GM19239 (cell line): ENCODE measurements around the gene GALP.
"Not testable (repeated sequence)": the region's sequence is repeated elsewhere in the genome, so short reads cannot be mapped to it uniquely, and the experiment has no call there.

ENCODE experiments used
- DNase-seq: peaks from one replicate; pipeline ENCODE4 v3.0.0; 2011; ENCODE audit warnings: low spot score; ENCODE audit not compliant: insufficient read length
- FAIRE-seq: peaks from 2 replicates; lab custom pipeline; 2011; peaks lifted over from hg19 to GRCh38; lab: Jason Lieb, UNC

The GALP gene

DNA sequence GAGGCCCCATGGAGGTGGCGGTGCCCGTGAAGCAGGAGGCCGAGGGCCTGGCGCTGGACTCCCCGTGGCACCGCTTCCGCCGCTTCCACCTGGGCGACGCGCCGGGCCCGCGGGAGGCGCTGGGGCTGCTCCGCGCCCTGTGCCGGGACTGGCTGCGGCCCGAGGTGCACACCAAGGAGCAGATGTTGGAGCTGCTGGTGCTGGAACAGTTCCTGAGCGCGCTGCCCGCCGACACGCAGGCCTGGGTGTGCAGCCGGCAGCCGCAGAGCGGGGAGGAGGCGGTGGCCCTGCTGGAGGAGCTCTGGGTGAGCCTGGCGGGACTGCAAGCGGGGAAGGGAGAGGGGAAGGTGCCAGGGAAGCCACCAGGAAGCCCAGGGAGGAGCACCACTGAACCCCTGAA lies 28.9 kb upstream of the GALP start:
- no peak for FAIRE-seq
- DNase-seq: no peak

DNA sequence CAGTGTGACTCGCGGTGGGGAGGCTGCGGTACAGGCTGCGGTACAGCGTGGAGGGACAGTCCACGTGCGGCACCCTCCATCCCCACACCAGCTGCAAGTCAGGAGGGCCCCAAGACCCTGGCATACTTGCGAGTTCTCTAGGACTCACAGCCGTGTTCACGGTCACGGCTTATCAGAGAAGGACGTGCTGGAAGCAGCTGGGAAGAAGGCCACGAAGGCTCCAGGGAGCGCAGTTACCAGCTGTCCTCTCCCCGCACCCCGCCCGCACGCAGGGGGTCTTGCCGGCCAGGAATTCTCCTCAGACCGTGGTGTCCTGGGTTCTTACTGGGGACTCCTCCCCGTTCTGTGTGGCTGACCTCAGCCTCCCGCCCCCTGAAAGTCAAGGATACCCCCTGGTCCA lies 28.5 kb upstream of the GALP start:
- FAIRE-seq: no peak
- no peak for DNase-seq

DNA sequence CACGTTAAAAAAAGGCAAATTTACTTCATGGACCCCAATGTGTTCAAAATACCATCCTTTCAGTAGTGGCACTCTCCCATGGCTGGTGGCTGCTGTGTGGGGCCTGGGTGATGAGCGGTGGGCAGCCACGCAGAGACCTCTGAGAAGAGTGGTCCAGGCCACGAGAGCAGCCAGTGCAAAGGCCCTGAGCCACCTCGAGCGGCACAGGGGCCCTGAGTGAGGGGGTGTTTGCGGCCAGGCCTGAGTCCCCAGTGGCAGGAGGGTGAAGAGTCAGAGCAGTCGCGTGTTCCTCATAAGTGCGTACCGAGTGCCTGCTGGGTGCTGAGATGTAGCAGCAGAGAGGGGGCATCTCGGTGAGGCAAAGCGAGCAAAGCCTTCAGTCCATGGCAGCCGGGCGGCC lies 27.7 kb upstream of the GALP start:
- FAIRE-seq (no peak), DNase-seq (no peak)

GRCh38 chr19:56148955-56149655 lies 26.7 kb upstream of the GALP start:
- not testable (repeated sequence) for FAIRE-seq, DNase-seq

GRCh38 chr19:56149656-56150038 lies 26.2 kb upstream of the GALP start:
- DNase-seq: no peak
- FAIRE-seq: no peak

- DNase-seq (no peak), FAIRE-seq (no peak)
Observed at GRCh38 chr19:56150358-56150757, 25.4 kb upstream of the GALP start.

GRCh38 chr19:56152644-56153043 lies 23.2 kb upstream of the GALP start:
- FAIRE-seq: no peak

GRCh38 chr19:56153507-56153906 lies 22.3 kb upstream of the GALP start:
- no peak for FAIRE-seq

More at GRCh38 chr19:56152644-56153043, 23.2 kb upstream of the GALP start:
- no peak for DNase-seq

DNA sequence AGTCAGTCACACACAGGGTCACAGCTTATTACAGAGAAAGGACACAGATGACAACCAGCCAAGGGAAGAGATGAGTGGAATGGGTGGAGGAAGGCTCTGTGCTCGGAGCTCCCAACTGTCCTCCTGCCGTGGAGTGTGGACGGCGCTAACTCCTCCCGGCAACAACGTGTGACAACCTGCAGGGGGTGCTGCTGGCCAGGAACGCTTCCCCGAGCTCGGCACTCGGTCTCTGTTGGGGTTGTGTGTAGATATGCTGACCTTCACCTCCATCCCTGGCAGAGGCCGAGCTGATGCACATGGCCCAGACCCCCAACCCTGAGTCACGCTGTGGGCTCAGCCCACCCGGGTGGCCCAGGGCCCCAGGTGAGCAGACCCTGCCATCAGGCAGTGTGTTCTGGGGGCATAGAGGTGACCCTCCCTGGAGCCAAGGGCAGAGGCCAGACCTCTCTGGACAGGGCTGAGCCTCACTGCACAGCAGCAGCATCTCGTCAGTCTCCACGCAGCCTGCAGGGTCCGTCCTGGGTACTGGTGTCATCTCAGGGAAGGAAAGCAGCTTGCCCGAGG lies 20.6 kb upstream of the GALP start:
- FAIRE-seq: no peak
- DNase-seq: no peak

More at GRCh38 chr19:56153507-56153906, 22.3 kb upstream of the GALP start:
- no peak for DNase-seq

DNA sequence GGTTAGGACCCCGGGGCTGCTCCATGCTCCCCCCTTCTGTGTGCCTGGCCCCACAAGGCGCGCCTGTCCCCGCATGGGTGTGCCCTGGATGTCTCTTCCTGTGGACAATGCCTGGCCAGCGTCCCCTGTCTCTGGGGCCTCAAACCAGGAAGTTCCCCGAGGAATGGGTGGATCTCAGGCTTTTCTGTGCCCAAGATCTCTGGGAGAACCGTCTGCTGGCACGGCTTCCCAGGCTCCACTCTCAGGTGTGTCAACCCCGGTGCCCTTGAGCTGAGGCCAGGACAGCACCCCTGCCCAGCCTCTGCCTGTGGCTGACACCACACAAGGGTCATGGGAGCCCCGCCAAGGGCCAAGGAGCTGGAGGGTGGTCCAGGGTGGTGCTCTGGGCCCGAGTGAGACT lies 19.0 kb upstream of the GALP start:
- no peak for FAIRE-seq
- no peak for DNase-seq

DNA sequence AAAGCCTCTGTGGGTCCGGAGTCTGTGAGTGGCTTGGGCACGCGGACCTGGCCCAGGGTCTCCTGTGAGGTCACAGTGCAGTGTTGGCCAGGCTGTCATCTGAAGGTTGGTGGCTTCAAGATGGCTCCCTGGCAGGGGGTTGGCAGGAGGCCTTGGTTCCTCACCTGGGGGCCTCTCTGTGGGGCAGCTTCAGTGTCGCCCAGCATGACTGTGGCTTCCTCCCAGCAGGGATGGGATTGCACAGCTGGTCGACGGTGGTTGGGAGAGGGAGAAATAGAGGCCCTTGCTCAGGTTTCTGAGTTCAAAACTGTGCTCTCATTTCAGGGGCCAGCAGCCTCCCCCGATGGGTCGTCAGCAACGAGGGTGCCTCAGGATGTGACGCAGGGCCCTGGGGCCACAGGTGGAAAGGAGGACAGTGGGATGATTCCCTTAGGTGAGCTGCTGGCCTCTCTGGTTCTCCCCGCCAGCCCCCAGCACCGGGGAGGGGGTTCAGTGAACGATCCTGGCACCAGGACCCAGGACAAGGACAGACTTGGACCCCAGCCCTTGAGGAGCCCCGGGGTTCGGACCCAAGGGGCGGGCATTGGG lies 17.5 kb upstream of the GALP start:
- FAIRE-seq: no peak
- DNase-seq: no peak

DNA sequence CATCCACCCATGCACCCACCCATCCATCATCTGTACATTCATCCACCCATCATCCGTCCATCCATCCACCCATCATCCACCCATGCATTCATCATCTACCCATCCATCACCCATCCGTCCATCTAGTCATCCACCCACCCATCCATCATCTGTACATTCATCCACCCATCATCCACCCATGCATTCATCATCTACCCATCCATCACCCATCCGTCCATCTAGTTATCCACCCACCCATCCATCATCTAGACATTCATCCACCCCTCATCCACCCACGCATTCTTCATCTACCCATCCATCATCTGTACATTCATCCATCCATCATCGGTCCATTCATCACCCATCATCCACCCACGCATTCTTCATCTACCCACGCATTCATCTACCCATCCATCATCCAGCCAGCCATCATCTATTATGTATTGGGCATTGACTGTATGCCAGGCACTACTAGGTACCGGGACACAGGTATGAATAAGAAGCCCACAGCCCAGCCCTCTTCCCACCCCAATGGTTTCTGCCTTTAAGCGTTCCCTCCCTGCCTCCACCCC lies 16.7 kb upstream of the GALP start:
- no peak for FAIRE-seq
- no peak for DNase-seq

DNA sequence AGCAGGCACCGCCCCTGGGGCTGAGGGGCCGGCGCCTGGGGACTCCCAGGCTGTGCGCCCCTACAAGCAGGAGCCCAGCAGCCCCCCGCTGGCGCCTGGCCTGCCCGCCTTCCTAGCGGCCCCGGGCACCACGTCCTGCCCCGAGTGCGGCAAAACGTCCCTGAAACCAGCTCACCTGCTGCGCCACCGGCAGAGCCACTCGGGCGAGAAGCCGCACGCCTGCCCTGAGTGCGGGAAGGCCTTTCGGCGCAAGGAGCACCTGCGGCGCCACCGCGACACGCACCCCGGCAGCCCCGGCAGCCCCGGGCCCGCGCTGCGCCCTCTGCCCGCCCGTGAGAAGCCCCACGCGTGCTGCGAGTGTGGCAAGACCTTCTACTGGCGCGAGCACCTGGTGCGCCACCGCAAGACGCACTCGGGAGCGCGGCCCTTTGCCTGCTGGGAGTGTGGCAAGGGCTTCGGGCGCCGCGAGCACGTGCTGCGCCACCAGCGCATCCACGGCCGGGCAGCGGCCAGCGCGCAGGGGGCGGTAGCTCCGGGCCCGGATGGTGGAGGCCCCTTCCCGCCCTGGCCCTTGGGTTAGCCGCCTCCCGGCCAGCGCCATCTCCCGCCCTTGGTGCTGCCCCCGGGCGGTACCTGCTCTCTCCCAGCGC lies 16.1 kb upstream of the GALP start:
- no peak for FAIRE-seq
- DNase-seq: no peak

GRCh38 chr19:56161534-56161933 lies 14.3 kb upstream of the GALP start:
- no peak for DNase-seq
- FAIRE-seq: no peak

DNA sequence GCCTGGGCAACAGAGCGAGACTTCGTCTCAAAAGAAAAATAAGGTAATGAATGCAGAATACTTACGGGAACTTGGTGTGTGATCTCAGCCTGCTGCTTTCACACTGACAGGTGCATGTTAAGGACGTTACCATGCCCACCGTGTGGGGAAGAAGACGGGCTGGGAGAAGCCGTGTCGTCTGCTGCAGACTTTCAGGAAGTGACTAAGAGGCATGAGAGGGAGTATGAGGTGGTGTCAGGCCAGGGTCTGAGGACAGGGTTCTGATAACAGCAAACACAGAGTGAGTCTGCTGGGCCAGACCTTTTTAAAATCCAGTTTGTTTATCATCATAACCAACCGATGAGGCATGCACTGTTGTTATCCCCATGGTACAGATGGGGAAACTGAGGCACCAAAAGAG lies 13.6 kb upstream of the GALP start:
- FAIRE-seq (no peak), DNase-seq (no peak)

- no peak for FAIRE-seq
- DNase-seq: no peak
Observed at GRCh38 chr19:56163097-56163496, 12.7 kb upstream of the GALP start.

- no peak for DNase-seq
- no peak for FAIRE-seq
Observed at GRCh38 chr19:56167064-56167578, 8.7 kb upstream of the GALP start.

- FAIRE-seq: no peak
- DNase-seq: no peak
Observed at GRCh38 chr19:56170261-56170660, 5.5 kb upstream of the GALP start.

- DNase-seq (no peak), FAIRE-seq (no peak)
Observed at GRCh38 chr19:56174086-56174485, 1.7 kb upstream of the GALP start.

GRCh38 chr19:56174550-56174949 lies 1.3 kb upstream of the GALP start:
- no peak for FAIRE-seq
- no peak for DNase-seq

DNA sequence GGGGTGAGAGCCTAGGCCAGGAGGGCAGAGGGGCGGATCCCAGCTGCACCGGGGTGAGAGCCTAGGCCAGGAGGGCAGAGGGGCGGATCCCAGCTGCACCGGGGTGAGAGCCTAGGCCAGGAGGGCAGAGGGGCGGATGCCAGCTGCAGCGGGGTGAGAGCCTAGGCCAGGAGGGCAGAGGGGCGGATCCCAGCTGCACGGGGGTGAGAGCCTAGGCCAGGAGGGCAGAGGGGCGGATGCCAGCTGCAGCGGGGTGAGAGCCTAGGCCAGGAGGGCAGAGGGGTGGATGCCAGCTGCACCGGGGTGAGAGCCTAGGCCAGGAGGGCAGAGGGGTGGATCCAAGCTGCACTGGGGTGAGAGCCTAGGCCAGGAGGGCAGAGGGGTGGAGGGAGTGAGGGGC lies 502 bp downstream of the GALP start:
- FAIRE-seq, DNase-seq: not testable (repeated sequence)
